SK-N-SH (cell line): ENCODE measurements around the gene PFN1. TPM values are rescaled to one million over a fixed set of nuclear protein-coding genes. Genes with fewer than 3 reads are reported as not detected.

Experiments used
- CTCF ChIA-PET: fragments of 300-600, 350-600 bp; formaldehyde crosslinking; extraction: SDS; loops from one replicate; lab custom pipeline; 2021; lab: Yijun Ruan, JAX
- POLR2A ChIA-PET: fragments of 350-600 bp; sonication (Branson Sonifier 250); formaldehyde crosslinking; extraction: SDS; loops from one replicate; lab custom pipeline; 2020; ENCODE audit warnings: antibody characterized with exemption, inconsistent platforms; lab: Yijun Ruan, JAX
- DNase-seq: peaks from one replicate; pipeline ENCODE4 v3.0.0; 2012
- H2AFZ ChIP-seq: fragments of 200-600 bp; sonication (generic); 2 replicates; pipeline ENCODE4 v1.8.1; 2016; ENCODE audit warnings: antibody characterized with exemption, mild to moderate bottlenecking, low read depth
- H3F3A ChIP-seq: fragments of 200-600 bp; sonication (generic); replicated peaks from 2 replicates; pipeline ENCODE3; 2016; ENCODE audit warnings: antibody characterized with exemption, mild to moderate bottlenecking; ENCODE audit not compliant: insufficient read depth
- H3K27ac ChIP-seq, 2 experiments: fragments of 200-500 bp in 1 of 2; fragments of 200-600 bp in 1 of 2; sonication (Bioruptor generic) in 1 of 2; sonication (generic), shearing (Covaris generic) in 1 of 2; 2 replicates each; pipeline versions ENCODE4 v1.5.1 to v1.6.1; 2014 to 2016; ENCODE audit warnings: low read depth in 2 of 2, inconsistent platforms in 1 of 2, low read length in 1 of 2, mild to moderate bottlenecking in 1 of 2, mixed read lengths in 1 of 2
- H3K27me3 ChIP-seq: fragments of 200-600 bp; sonication (generic), shearing (Covaris generic); 2 replicates; pipeline ENCODE4 v1.6.1; 2016; ENCODE audit warnings: mixed run types; ENCODE audit not compliant: insufficient read depth
- H3K36me3 ChIP-seq, 2 experiments: fragments of 200-500 bp in 1 of 2; fragments of 200-600 bp in 1 of 2; sonication (Bioruptor generic) in 1 of 2; sonication (generic) in 1 of 2; replicated peaks in 1 of 2; 2 replicates each; pipeline versions ENCODE3 to v1.5.1; 2014 to 2016; ENCODE audit warnings: low read length in 1 of 2, mild to moderate bottlenecking in 1 of 2; ENCODE audit not compliant: insufficient read depth in 2 of 2, control insufficient read depth in 1 of 2
- H3K4me1 ChIP-seq, 2 experiments: fragments of 200-500 bp in 1 of 2; fragments of 200-600 bp in 1 of 2; sonication (Bioruptor generic) in 1 of 2; sonication (generic), shearing (Covaris generic) in 1 of 2; 2 replicates each; pipeline versions ENCODE4 v1.5.1 to v1.6.1; 2014 to 2016; ENCODE audit warnings: low read depth in 1 of 2, low read length in 1 of 2, mixed run types in 1 of 2; ENCODE audit not compliant: insufficient read depth in 2 of 2, control insufficient read depth in 1 of 2
- H3K4me2 ChIP-seq: fragments of 200-600 bp; sonication (generic), shearing (Covaris generic); 2 replicates; pipeline ENCODE4 v1.6.1; 2017; ENCODE audit warnings: mixed run types
- H3K4me3 ChIP-seq, 2 experiments: fragments of 200-500 bp in 1 of 2; fragments of 200-600 bp in 1 of 2; sonication (Bioruptor generic) in 1 of 2; sonication (generic), shearing (Covaris generic) in 1 of 2; 2 replicates each; pipeline versions ENCODE4 v1.5.1 to v1.8.1; 2014 to 2016; ENCODE audit warnings: low read depth in 2 of 2, inconsistent platforms in 1 of 2, low read length in 1 of 2, mild to moderate bottlenecking in 1 of 2, mixed read lengths in 1 of 2, moderate library complexity in 1 of 2
- H3K79me2 ChIP-seq: fragments of 200-600 bp; sonication (generic); 2 replicates; pipeline ENCODE4 v1.8.1; 2017; ENCODE audit warnings: mild to moderate bottlenecking; ENCODE audit not compliant: insufficient read depth
- H3K9ac ChIP-seq: fragments of 200-600 bp; sonication (generic); 2 replicates; pipeline ENCODE4 v1.6.1; 2017; ENCODE audit warnings: mixed run types
- H3K9me2 ChIP-seq: fragments of 200-600 bp; sonication (generic); 2 replicates; pipeline ENCODE4 v1.6.1; 2017; ENCODE audit warnings: mixed run types
- H3K9me3 ChIP-seq: fragments of 200-600 bp; sonication (generic); 2 replicates; pipeline ENCODE4 v1.6.1; 2017; ENCODE audit warnings: mixed run types, mild to moderate bottlenecking, moderate library complexity
- H4K20me1 ChIP-seq: fragments of 200-600 bp; sonication (generic); 2 replicates; pipeline ENCODE4 v1.6.1; 2017; ENCODE audit warnings: mild to moderate bottlenecking, mixed run types; ENCODE audit not compliant: insufficient read depth
- CHD2 ChIP-seq: fragments of 150-350 bp; IDR thresholded peaks from 2 replicates; pipeline ENCODE4 v1.6.1; 2018; ENCODE audit warnings: low read length; ENCODE audit not compliant: partially characterized antibody
- ELF1 ChIP-seq: IDR thresholded peaks from 2 replicates; pipeline ENCODE4 v1.4.0; 2012
- FOXJ3 ChIP-seq: sonication (generic); formaldehyde crosslinking; IDR thresholded peaks from 2 replicates; pipeline ENCODE4 v1.5.1; 2020; ENCODE audit warnings: mild to moderate bottlenecking, missing genetic modification reagents
- GATA2 ChIP-seq: sonication (generic); formaldehyde crosslinking; IDR thresholded peaks from 2 replicates; pipeline ENCODE4 v1.5.0; 2020; ENCODE audit warnings: mild to moderate bottlenecking, missing genetic modification reagents
- IRF3 ChIP-seq: fragments of 150-350 bp; IDR thresholded peaks from 2 replicates; pipeline ENCODE4 v1.6.1; 2016; ENCODE audit warnings: mild to moderate bottlenecking, low read depth, low read length
- JUND ChIP-seq: IDR thresholded peaks from 2 replicates; pipeline ENCODE4 v1.4.0; 2012
- PBX3 ChIP-seq: IDR thresholded peaks from 2 replicates; pipeline ENCODE4; 2012
- RAD21 ChIP-seq: IDR thresholded peaks from 2 replicates; pipeline ENCODE4 v1.6.1; 2012; ENCODE audit warnings: mild to moderate bottlenecking, low read length
- RFX5 ChIP-seq: IDR thresholded peaks from 2 replicates; pipeline ENCODE4 v1.6.1; 2012; ENCODE audit warnings: mild to moderate bottlenecking, improper control_type of control experiment, low read length
- RXRA ChIP-seq: IDR thresholded peaks from 2 replicates; pipeline ENCODE4 v1.4.0; 2012; ENCODE audit warnings: low read depth, mild to moderate bottlenecking, borderline replicate concordance
- TCF12 ChIP-seq: IDR thresholded peaks from 2 replicates; pipeline ENCODE4 v1.4.0; 2012
- USF2 ChIP-seq: fragments of 150-350 bp; IDR thresholded peaks from 2 replicates; pipeline ENCODE4 v1.6.1; 2017; ENCODE audit warnings: antibody characterized with exemption, low read length, low read depth, borderline replicate concordance
- ZBTB33 ChIP-seq: IDR thresholded peaks from 2 replicates; pipeline ENCODE4 v1.4.0; 2012; ENCODE audit warnings: low read depth, borderline replicate concordance
- WGBS: methylation state at CpG from one replicate; pipeline ENCODE4 v1.1.6; 2017; ENCODE audit warnings: low lambda C conversion rate; 5-methylcytosine and 5-hydroxymethylcytosine counted together
- polyA plus RNA-seq, 3 experiments: library from polyadenylated mRNA; depleted of rRNA; stranded (reverse); fragments of >200 nt; gene quantifications; 2 replicates each; pipeline ENCODE4 v1.2.3, GENCODE V29; 2012

Gene PFN1
- polyA plus RNA-seq, 1 of the 3 experiments (the other 2 are of a cell fraction), result 2,484 TPM

- peak overlapping the region; percentile 83 to 96 for H3K4me3 ChIP-seq
- no peak for DNase-seq
- peaks cover 3% of the 10 kb centered on the region; the same call in 1 of the 2 replicates for H3K79me2 ChIP-seq
- H3K4me2 ChIP-seq, result peak overlapping the region; percentile 92
- H3K9me2 ChIP-seq, result no peaks in the 10 kb centered on the region
- WGBS, result 31% methylated on average over 19 of the region's 30 CpGs
- peak overlapping the region; percentile 41 to 74; a peak in 2 of 4 replicates for H3K27ac ChIP-seq
- CTCF ChIA-PET, result interaction anchor here (0.7 to 5.7 kb wide), 25 partner anchors 9 to 198 kb away, joined by 3 to 54 read pairs (median 5); partner anchors contain the start of genes CHRNE, GP1BA, INCA1 and KIF1C
- peaks cover 9% of the 10 kb centered on the region for H3F3A ChIP-seq
- peak overlapping the region; percentile 75 for H3K9ac ChIP-seq
- H3K27me3 ChIP-seq, result no peaks in the 10 kb centered on the region
- H2AFZ ChIP-seq, result peak overlapping the region; percentile 90
- no peaks in the 10 kb centered on the region for H3K9me3 ChIP-seq
- no peaks in the 10 kb centered on the region for H3K36me3 ChIP-seq
- TF ChIP-seq JUND (no peak), RAD21 (no peak), IRF3 (no peak), ELF1 (no peak), TCF12 (no peak), CHD2 (no peak), RFX5 (no peak), USF2 (no peak), PBX3 (no peak), RXRA (no peak), FOXJ3 (CRISPR knock-in tag) (no peak), GATA2 (CRISPR knock-in tag) (no peak), ZBTB33 (no peak)
- POLR2A ChIA-PET, result interaction anchor here (1.1 kb wide), 1 partner anchor 20 kb away, joined by 4 read pairs; the partner anchor contains the start of gene SPAG7
- H4K20me1 ChIP-seq, result no peaks in the 10 kb centered on the region
- peaks cover 7 to 18% of the 10 kb centered on the region in 2 experiments; a peak in 2 of 4 replicates for H3K4me1 ChIP-seq
These were observed 39.6 kb upstream of the PFN1 start for GRCh38 chr17:4987767-4988567.
